H9 (cell line): ENCODE results near the gene THSD7B. TPM values are rescaled to one million over a fixed set of nuclear protein-coding genes. Genes with fewer than 3 reads are reported as not detected.

Experiments
- DNase-seq: peaks from one replicate; pipeline ENCODE4 v3.0.0-alpha.2; 2017
- H2AFZ ChIP-seq: one replicate; pipeline ENCODE4 v1.6.1; 2013; ENCODE audit warnings: mild to moderate bottlenecking, low read length, control low read depth, moderate library complexity
- H2AK5ac ChIP-seq: 2 replicates; pipeline ENCODE4 v1.6.1; 2013; ENCODE audit warnings: low read length, control low read depth, mixed read lengths; ENCODE audit not compliant: insufficient read length
- H2BK120ac ChIP-seq: one replicate; pipeline ENCODE4 v1.6.1; 2013; ENCODE audit warnings: low read depth, mild to moderate bottlenecking, low read length, control low read depth, inconsistent platforms; ENCODE audit not compliant: poor library complexity, severe bottlenecking
- H2BK12ac ChIP-seq: 2 replicates; pipeline ENCODE4 v1.6.1; 2013; ENCODE audit warnings: low read length, control low read depth, mixed read lengths, low read depth; ENCODE audit not compliant: insufficient read length
- H2BK15ac ChIP-seq: 2 replicates; pipeline ENCODE4 v1.6.1; 2013; ENCODE audit warnings: low read depth, low read length, control low read depth
- H2BK20ac ChIP-seq: one replicate; pipeline ENCODE4 v1.6.1; 2013; ENCODE audit warnings: low read depth, mild to moderate bottlenecking, low read length, control low read depth, inconsistent platforms; ENCODE audit not compliant: poor library complexity, severe bottlenecking
- H2BK5ac ChIP-seq: 2 replicates; pipeline ENCODE4 v1.6.1; 2013; ENCODE audit warnings: low read length, control low read depth, mixed read lengths; ENCODE audit not compliant: insufficient read length
- H3K14ac ChIP-seq: 2 replicates; pipeline ENCODE4 v1.6.1; 2013; ENCODE audit warnings: low read length, control low read depth; ENCODE audit not compliant: insufficient read depth
- H3K18ac ChIP-seq: 2 replicates; pipeline ENCODE4 v1.6.1; 2013; ENCODE audit warnings: low read depth, mild to moderate bottlenecking, mixed read lengths, low read length, control low read depth; ENCODE audit not compliant: insufficient read length
- H3K23ac ChIP-seq: 2 replicates; pipeline ENCODE4 v1.6.1; 2013; ENCODE audit warnings: low read length, control low read depth, mixed read lengths, low read depth; ENCODE audit not compliant: insufficient read length
- H3K23me2 ChIP-seq: 2 replicates; pipeline ENCODE4 v1.6.1; 2013; ENCODE audit warnings: low read depth, mild to moderate bottlenecking, mixed read lengths, low read length, control low read depth; ENCODE audit not compliant: insufficient read length, poor library complexity, severe bottlenecking
- H3K27ac ChIP-seq: 2 replicates; pipeline ENCODE4 v1.5.1; 2013; ENCODE audit warnings: low read length, control low read depth, mixed read lengths, low read depth; ENCODE audit not compliant: insufficient read length
- H3K27me3 ChIP-seq: 2 replicates; pipeline ENCODE4 v1.6.1; 2013; ENCODE audit warnings: low read length, control low read depth, inconsistent platforms; ENCODE audit not compliant: insufficient read depth
- H3K4ac ChIP-seq: 2 replicates; pipeline ENCODE4 v1.6.1; 2013; ENCODE audit warnings: low read depth, mild to moderate bottlenecking, control low read depth, inconsistent platforms, low read length, moderate library complexity
- H3K4me1 ChIP-seq: 2 replicates; pipeline ENCODE4 v1.6.1; 2013; ENCODE audit warnings: low read length, control low read depth, inconsistent platforms; ENCODE audit not compliant: insufficient read depth
- H3K4me2 ChIP-seq: 2 replicates; pipeline ENCODE4 v1.6.1; 2013; ENCODE audit warnings: low read length, control low read depth, mixed read lengths; ENCODE audit not compliant: insufficient read length, insufficient read depth
- H3K56ac ChIP-seq: 2 replicates; pipeline ENCODE4 v1.6.1; 2013; ENCODE audit warnings: low read depth, mild to moderate bottlenecking, mixed read lengths, low read length, control low read depth; ENCODE audit not compliant: insufficient read length
- H3K79me1 ChIP-seq: 2 replicates; pipeline ENCODE4 v1.6.1; 2013; ENCODE audit warnings: low read depth, mild to moderate bottlenecking, moderate library complexity, low read length, control low read depth, inconsistent platforms; ENCODE audit not compliant: insufficient read depth, poor library complexity, severe bottlenecking
- H3K79me2 ChIP-seq: 2 replicates; pipeline ENCODE4 v1.6.1; 2013; ENCODE audit warnings: low read length, control low read depth, inconsistent platforms; ENCODE audit not compliant: insufficient read depth
- H3K9ac ChIP-seq: 2 replicates; pipeline ENCODE4 v1.6.1; 2013; ENCODE audit warnings: low read length, control low read depth, mixed read lengths; ENCODE audit not compliant: insufficient read length; ENCODE audit errors: extremely low read depth
- H3K9me3 ChIP-seq: one replicate; pipeline ENCODE4 v1.6.1; 2013; ENCODE audit warnings: low read depth, low read length, inconsistent platforms; ENCODE audit not compliant: control insufficient read depth
- H3T11ph ChIP-seq: one replicate; pipeline ENCODE4 v1.6.1; 2013; ENCODE audit warnings: mild to moderate bottlenecking, low read length, control low read depth, inconsistent platforms
- H4K20me1 ChIP-seq: one replicate; pipeline ENCODE4 v1.6.1; 2013; ENCODE audit not compliant: control insufficient read depth, insufficient read length, insufficient read depth
- H4K5ac ChIP-seq: 2 replicates; pipeline ENCODE4 v1.6.1; 2013; ENCODE audit warnings: low read depth, mild to moderate bottlenecking, mixed read lengths, low read length, control low read depth; ENCODE audit not compliant: insufficient read length
- H4K8ac ChIP-seq: replicated peaks from 2 replicates; pipeline ENCODE4 v1.6.1; 2013; ENCODE audit warnings: low read length, control low read depth, mixed read lengths, low read depth; ENCODE audit not compliant: insufficient read length
- H4K91ac ChIP-seq: 2 replicates; pipeline ENCODE4 v1.6.1; 2013; ENCODE audit warnings: low read depth, mild to moderate bottlenecking, moderate library complexity, mixed read lengths, low read length, control low read depth; ENCODE audit not compliant: insufficient read length
- H3K27ac Mint-ChIP-seq, 3 experiments: 2 replicates in 2 of 3; 3 replicates in 1 of 3; pipeline ENCODE4 v1.8.0; 2020 to 2021; ENCODE audit warnings: mixed read lengths in 3 of 3, mild to moderate bottlenecking in 1 of 3, moderate library complexity in 1 of 3
- H3K27me3 Mint-ChIP-seq: 2 replicates; pipeline ENCODE4 v1.8.0; 2021; ENCODE audit warnings: low read depth, mild to moderate bottlenecking, moderate library complexity, mixed read lengths
- H3K36me3 Mint-ChIP-seq, 3 experiments: 2 replicates in 2 of 3; 3 replicates in 1 of 3; pipeline ENCODE4 v1.8.0; 2020 to 2021; ENCODE audit warnings: low read depth in 3 of 3, mixed read lengths in 3 of 3; ENCODE audit not compliant: insufficient read depth in 1 of 3
- H3K4me1 Mint-ChIP-seq, 2 experiments: 2 replicates each; pipeline ENCODE4 v1.8.0; 2020; ENCODE audit warnings: mixed read lengths in 2 of 2
- H3K4me3 Mint-ChIP-seq, 2 experiments: 2 replicates in 1 of 2; 3 replicates in 1 of 2; pipeline ENCODE4 v1.8.0; 2020 to 2021; ENCODE audit warnings: mild to moderate bottlenecking in 2 of 2, mixed read lengths in 2 of 2, moderate library complexity in 1 of 2
- H3K9me3 Mint-ChIP-seq, 2 experiments: 2 replicates in 1 of 2; 3 replicates in 1 of 2; pipeline ENCODE4 v1.8.0; 2020; ENCODE audit warnings: mild to moderate bottlenecking in 2 of 2, mixed read lengths in 2 of 2, moderate library complexity in 1 of 2
- CTCF ChIP-seq: fragments of 200-600 bp; sonication (generic); conservative IDR thresholded peaks from 3 replicates; pipeline ENCODE4 v1.8.0; 2021; ENCODE audit warnings: antibody characterized with exemption, mild to moderate bottlenecking
- WGBS: extraction: QIAGEN DNeasy Blood & Tissue Kit; methylation state at CpG from one replicate; pipeline ENCODE4 v1.1.7; 2013; ENCODE audit warnings: missing lambda C conversion rate, low lambda C conversion rate, mixed read lengths; ENCODE audit not compliant: insufficient read length; ENCODE audit errors: extremely low coverage; 5-methylcytosine and 5-hydroxymethylcytosine counted together
- total RNA-seq: library from RNA; stranded (reverse); gene quantifications from 2 replicates; pipeline ENCODE4 v1.2.1, GENCODE V29; 2021

The THSD7B gene
- total RNA-seq, 1 experiment from 2014 or later: 0.85 TPM

- Histone ChIP-seq H4K8ac (no peak overlapping the region), H4K91ac (no peak overlapping the region), H3K79me1 (no peaks in the 10 kb centered on the region), H3K9me3 (no peaks in the 10 kb centered on the region), H2AFZ (no peak overlapping the region), H3K14ac (no peak overlapping the region), H2BK20ac (no peak overlapping the region), H2BK120ac (no peak overlapping the region), H4K5ac (no peak overlapping the region), H3K9ac (no peak overlapping the region), H3K23ac (no peak overlapping the region), H4K20me1 (no peaks in the 10 kb centered on the region), H3K18ac (no peak overlapping the region), H3K27ac (no peak overlapping the region), H3K23me2 (no peaks in the 10 kb centered on the region), H2BK12ac (no peak overlapping the region), H3K79me2 (no peaks in the 10 kb centered on the region), H3K4me1 (no peaks in the 10 kb centered on the region), H3K4me2 (no peak overlapping the region), H3K27me3 (no peaks in the 10 kb centered on the region), H2BK5ac (no peak overlapping the region), H2AK5ac (no peak overlapping the region), H3T11ph (no peak overlapping the region), H3K4ac (no peak overlapping the region), H2BK15ac (no peak overlapping the region), H3K56ac (no peak overlapping the region)
- Mint-ChIP-seq H3K27ac (no peak overlapping the region), H3K36me3 (peaks cover 0 to 11% (median 7%) of the 10 kb centered on the region in 3 experiments; a peak in 3 of 7 replicates), H3K9me3 (peaks cover 10 to 17% of the 10 kb centered on the region in 2 experiments), H3K27me3 (no peaks in the 10 kb centered on the region), H3K4me3 (no peak overlapping the region), H3K4me1 (peaks cover 24 to 32% of the 10 kb centered on the region in 2 experiments)
- DNase-seq: no peak
- WGBS: no CpG with 5 or more reads among the region's 2 CpGs
- TF ChIP-seq CTCF: no peak
These were observed 959.6 kb downstream of the THSD7B start for GRCh38 chr2:137724912-137725311.
